ENCODE results near the gene PYROXD2.

The PYROXD2 gene

DNA sequence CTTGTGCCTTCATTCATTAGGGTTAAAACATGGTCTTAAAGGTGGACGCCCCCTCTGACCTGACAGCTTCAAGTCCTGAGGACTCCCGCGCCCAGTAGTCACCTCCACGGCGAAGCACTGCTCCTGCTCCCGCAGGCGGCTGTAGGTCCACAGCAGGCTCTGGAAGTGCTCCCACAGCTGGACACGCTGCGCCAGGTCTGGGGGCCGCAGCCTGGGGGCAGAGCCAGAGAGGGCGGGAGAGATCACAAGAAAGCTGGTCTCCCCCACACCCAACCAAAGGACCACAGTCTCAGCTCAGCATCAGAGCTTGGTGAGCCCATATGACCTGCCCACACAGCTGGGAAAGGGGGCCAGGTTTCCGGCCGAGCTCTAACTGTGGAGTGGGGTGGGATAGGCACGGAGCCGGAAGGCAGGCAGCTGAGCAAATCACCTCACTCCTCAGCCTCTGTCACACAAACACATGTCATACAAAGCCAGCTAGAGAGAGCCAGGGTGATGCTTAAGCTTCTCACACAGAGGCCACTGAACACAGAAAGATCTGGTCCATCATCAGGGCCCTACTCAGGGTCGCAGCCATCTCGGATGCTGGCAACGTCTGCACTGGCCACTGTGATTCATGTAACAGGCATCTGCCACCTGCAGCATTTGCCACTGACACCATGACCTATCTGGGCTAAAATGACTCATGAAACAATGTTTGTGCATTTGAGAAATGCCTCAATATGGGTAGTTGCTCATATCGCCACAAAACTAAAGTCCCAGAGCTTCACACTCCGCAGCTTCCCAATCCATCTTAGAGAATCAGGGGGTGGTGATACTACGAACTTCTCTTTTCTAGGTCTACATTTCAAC lies 19.1 kb upstream of the PYROXD2 start:
- TF ChIP-seq ARNT (IDR thresholded peaks at IDR 0.05) = no peak
- TF ChIP-seq NFRKB (IDR thresholded peaks at IDR 0.05) = no peak
- no peak for TF ChIP-seq ZNF384 (IDR thresholded peaks at IDR 0.05)
- CTCF ChIA-PET = interaction anchor here (2.0 kb wide), 1 partner anchor 9 kb away, joined by 8 read pairs; no protein-coding TSS in a partner anchor
- no peak for DNase-seq (ENCODE audit: extremely low spot score)
- POLR2A ChIA-PET = interaction anchor here (1.7 kb wide), 1 partner anchor 12 kb away, joined by 4 read pairs; no protein-coding TSS in a partner anchor

DNA sequence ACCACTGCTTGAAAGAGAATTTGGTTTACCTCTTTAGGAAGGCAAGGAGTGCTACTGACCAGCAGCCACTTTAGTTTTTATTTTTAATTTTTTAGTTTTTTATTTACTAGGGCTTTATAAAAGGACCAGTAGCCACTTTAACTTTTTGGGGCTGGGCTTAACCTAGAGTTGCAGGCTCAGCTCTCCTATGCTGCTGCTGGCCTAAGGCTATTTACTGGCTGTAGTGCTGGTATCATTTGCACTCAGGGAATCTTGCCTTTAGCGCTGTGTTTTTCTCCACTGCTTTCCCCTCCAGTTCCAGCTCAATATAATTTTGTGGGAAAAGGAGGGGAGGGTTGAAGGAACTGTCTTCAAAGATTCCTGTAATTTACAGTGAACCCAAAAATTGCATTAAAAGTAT lies 18.4 kb upstream of the PYROXD2 start:
- ChIA-PET CTCF (no interaction called here), POLR2A (interaction anchor here (1.7 kb wide), 1 partner anchor 13 kb away, joined by 4 read pairs; no protein-coding TSS in a partner anchor)
- no peak for TF ChIP-seq ZNF384 (IDR thresholded peaks at IDR 0.05)
- no peak for TF ChIP-seq LEF1 (IDR thresholded peaks at IDR 0.05; ENCODE audit: borderline replicate concordance)
- no peak for TF ChIP-seq SUZ12 (IDR thresholded peaks at IDR 0.05)
- TF ChIP-seq FOXA1 (IDR thresholded peaks at IDR 0.05) = no peak
- TF ChIP-seq, protein P1, sequence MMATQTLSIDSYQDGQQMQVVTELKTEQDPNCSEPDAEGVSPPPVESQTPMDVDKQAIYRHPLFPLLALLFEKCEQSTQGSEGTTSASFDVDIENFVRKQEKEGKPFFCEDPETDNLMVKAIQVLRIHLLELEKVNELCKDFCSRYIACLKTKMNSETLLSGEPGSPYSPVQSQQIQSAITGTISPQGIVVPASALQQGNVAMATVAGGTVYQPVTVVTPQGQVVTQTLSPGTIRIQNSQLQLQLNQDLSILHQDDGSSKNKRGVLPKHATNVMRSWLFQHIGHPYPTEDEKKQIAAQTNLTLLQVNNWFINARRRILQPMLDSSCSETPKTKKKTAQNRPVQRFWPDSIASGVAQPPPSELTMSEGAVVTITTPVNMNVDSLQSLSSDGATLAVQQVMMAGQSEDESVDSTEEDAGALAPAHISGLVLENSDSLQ (IDR thresholded peaks at IDR 0.05) = no peak
- TF ChIP-seq NFRKB (IDR thresholded peaks at IDR 0.05) = no peak
- no peak for TF ChIP-seq FOXK2 (IDR thresholded peaks at IDR 0.05)
- TF ChIP-seq CTBP1 (IDR thresholded peaks at IDR 0.05; ENCODE audit: borderline replicate concordance) = no peak
- TF ChIP-seq L3MBTL2 (conservative IDR thresholded peaks at IDR 0.05) = no peak
- TF ChIP-seq SP1 (IDR thresholded peaks at IDR 0.05) = no peak
- no peak for TF ChIP-seq ELF4 (IDR thresholded peaks at IDR 0.05)
- TF ChIP-seq FOXM1 (IDR thresholded peaks at IDR 0.05; ENCODE audit: borderline replicate concordance) = no peak
- no peak for TF ChIP-seq ARNT (IDR thresholded peaks at IDR 0.05)
- TF ChIP-seq BHLHE40 (IDR thresholded peaks at IDR 0.05; ENCODE audit: borderline replicate concordance) = no peak
- TF ChIP-seq HDGF (IDR thresholded peaks at IDR 0.05; ENCODE audit: borderline replicate concordance) = no peak

DNA sequence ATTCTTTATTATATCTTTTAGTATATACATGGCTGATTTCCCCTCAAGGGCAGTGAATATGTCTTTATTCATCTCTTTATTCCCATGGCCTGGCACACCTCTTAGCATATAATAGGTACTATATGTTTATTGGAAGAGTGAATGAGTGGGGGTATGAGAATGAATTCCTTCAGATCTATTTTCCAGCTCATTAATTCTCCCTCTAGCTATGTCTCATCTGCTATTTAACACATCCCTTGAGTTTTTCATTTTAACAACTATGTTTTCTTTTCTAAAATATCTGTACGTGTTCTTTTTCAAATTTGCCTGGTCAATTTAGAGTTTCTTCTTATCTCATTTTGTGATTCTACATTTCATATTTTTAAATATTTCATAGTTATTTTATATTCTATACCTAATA lies 17.3 kb upstream of the PYROXD2 start:
- ChIA-PET CTCF (no interaction called here), POLR2A (no interaction called here)
- TF ChIP-seq HDGF (IDR thresholded peaks at IDR 0.05; ENCODE audit: borderline replicate concordance) (no peak), ELF4 (IDR thresholded peaks at IDR 0.05) (no peak), SP1 (IDR thresholded peaks at IDR 0.05) (no peak), TARDBP (IDR thresholded peaks at IDR 0.05) (no peak), FOXA1 (IDR thresholded peaks at IDR 0.05) (no peak), FOXM1 (IDR thresholded peaks at IDR 0.05; ENCODE audit: borderline replicate concordance) (no peak), SUZ12 (IDR thresholded peaks at IDR 0.05) (no peak), NFRKB (IDR thresholded peaks at IDR 0.05) (no peak), ARNT (IDR thresholded peaks at IDR 0.05) (no peak), L3MBTL2 (conservative IDR thresholded peaks at IDR 0.05) (no peak), LEF1 (IDR thresholded peaks at IDR 0.05; ENCODE audit: borderline replicate concordance) (no peak), CTBP1 (IDR thresholded peaks at IDR 0.05; ENCODE audit: borderline replicate concordance) (no peak), BHLHE40 (IDR thresholded peaks at IDR 0.05; ENCODE audit: borderline replicate concordance) (no peak)
- TF ChIP-seq, protein P1 (IDR thresholded peaks at IDR 0.05) = no peak
- no peak for DNase-seq (ENCODE audit: extremely low spot score)

More for the DNA sequence above, 18.4 kb upstream of the PYROXD2 start:
- DNase-seq (ENCODE audit: extremely low spot score) = no peak

DNA sequence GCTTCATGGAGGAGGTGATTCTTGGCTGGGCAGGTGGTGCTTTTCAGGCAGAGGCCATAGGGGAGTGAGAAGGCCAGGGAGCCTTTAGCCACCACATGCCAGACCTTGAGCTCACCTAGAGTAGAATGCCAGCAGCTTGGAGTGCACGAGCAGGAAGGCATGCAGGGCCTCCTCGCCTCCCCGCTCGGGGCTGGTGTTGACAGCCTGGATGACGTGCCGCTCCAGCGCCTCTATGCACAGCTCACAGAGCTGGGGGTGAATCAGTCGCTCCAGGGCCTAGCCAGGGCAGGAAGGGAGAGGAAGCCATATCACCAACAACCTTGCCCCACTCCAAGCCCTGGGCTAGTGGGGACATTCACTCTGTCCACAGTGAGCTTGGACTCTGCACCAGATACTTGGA lies 16.0 kb upstream of the PYROXD2 start:
- CTCF ChIA-PET = interaction anchor here (0.6 kb wide), 1 partner anchor 23 kb away, joined by 4 read pairs; no protein-coding TSS in a partner anchor
- POLR2A ChIA-PET = no interaction called here
- TF ChIP-seq LEF1 (IDR thresholded peaks at IDR 0.05; ENCODE audit: borderline replicate concordance) = no peak
- no peak for TF ChIP-seq BHLHE40 (IDR thresholded peaks at IDR 0.05; ENCODE audit: borderline replicate concordance)
- no peak for TF ChIP-seq ZNF384 (IDR thresholded peaks at IDR 0.05)
- no peak for TF ChIP-seq ARNT (IDR thresholded peaks at IDR 0.05)
- TF ChIP-seq SP1 (IDR thresholded peaks at IDR 0.05) = no peak
- no peak for TF ChIP-seq TARDBP (IDR thresholded peaks at IDR 0.05)
- TF ChIP-seq FOXK2 (IDR thresholded peaks at IDR 0.05) = no peak
- no peak for TF ChIP-seq HDGF (IDR thresholded peaks at IDR 0.05; ENCODE audit: borderline replicate concordance)
- no peak for TF ChIP-seq ELF4 (IDR thresholded peaks at IDR 0.05)
- TF ChIP-seq, protein P1 (IDR thresholded peaks at IDR 0.05) = no peak
- no peak for DNase-seq (ENCODE audit: extremely low spot score)

DNA sequence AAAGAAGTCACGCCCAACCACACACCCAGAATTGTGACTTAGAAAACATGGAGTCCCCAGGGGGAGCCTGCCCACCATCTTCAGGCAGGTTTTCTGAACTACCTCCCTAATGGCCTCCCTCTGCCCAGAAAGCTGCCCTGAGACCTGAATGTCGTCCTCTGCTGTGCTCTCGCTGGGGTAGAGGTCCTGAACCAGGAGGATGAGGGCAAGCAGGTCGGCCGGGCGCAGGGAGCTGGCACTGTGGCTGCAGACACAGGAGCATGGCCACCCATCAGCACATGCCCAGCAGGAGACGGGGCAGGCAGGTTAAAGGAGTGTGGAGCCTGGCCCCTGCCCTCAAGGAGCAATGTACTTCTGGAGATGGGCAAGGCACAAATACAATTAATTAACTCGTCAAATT lies 15.4 kb upstream of the PYROXD2 start:
- ChIA-PET POLR2A (no interaction called here), CTCF (interaction anchor here (0.6 kb wide), 1 partner anchor 22 kb away, joined by 4 read pairs; no protein-coding TSS in a partner anchor)
- no peak for DNase-seq (ENCODE audit: extremely low spot score)
- no peak for TF ChIP-seq NFRKB (IDR thresholded peaks at IDR 0.05)
- TF ChIP-seq FOXA1 (IDR thresholded peaks at IDR 0.05) = no peak
- no peak for TF ChIP-seq CTBP1 (IDR thresholded peaks at IDR 0.05; ENCODE audit: borderline replicate concordance)
- TF ChIP-seq L3MBTL2 (conservative IDR thresholded peaks at IDR 0.05) = no peak
- TF ChIP-seq, protein P1 (IDR thresholded peaks at IDR 0.05) = no peak
- no peak for TF ChIP-seq ELF4 (IDR thresholded peaks at IDR 0.05)
- TF ChIP-seq SUZ12 (IDR thresholded peaks at IDR 0.05) = no peak
- no peak for TF ChIP-seq BHLHE40 (IDR thresholded peaks at IDR 0.05; ENCODE audit: borderline replicate concordance)
- TF ChIP-seq HDGF (IDR thresholded peaks at IDR 0.05; ENCODE audit: borderline replicate concordance) = no peak
- TF ChIP-seq ZNF384 (IDR thresholded peaks at IDR 0.05) = no peak
- TF ChIP-seq SP1 (IDR thresholded peaks at IDR 0.05) = no peak
- TF ChIP-seq TARDBP (IDR thresholded peaks at IDR 0.05) = no peak
- TF ChIP-seq FOXK2 (IDR thresholded peaks at IDR 0.05) = no peak
- TF ChIP-seq LEF1 (IDR thresholded peaks at IDR 0.05; ENCODE audit: borderline replicate concordance) = no peak
- TF ChIP-seq ARNT (IDR thresholded peaks at IDR 0.05) = no peak
- no peak for TF ChIP-seq FOXM1 (IDR thresholded peaks at IDR 0.05; ENCODE audit: borderline replicate concordance)
